ENCODE results near the gene SMCHD1.
"Not testable (repeated sequence)": the region's sequence is repeated elsewhere in the genome, so short reads cannot be mapped to it uniquely, and the experiment has no call there.

SMCHD1 gene

DNA sequence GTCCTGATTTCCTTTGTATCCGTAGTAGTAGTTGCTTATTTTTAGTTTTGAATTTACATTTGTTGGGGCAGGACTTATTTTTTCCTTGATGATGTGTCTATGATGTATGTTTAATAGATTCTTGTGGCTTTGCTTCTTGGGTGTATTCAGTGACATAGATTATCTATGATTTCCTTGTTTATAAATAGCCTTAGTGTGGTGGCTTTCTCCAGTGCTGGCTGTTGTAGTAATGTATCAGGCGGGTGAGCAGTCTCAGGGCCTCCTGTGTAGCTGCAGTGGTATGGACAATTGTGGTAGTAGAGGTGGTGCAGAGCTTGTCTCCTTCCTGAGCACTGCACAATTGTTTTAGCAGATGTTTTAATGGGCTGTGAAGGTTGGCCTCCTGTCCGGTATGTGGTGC, 60.5 kb downstream of the SMCHD1 start:
- in situ Hi-C loops (cut with MboI; ENCODE audit: low sequenced_read_pairs) = no loop called here

- in situ Hi-C loops (cut with MboI; ENCODE audit: low sequenced_read_pairs) = no loop called here
Observed at GRCh38 chr18:2716394-2717326, 61.1 kb downstream of the SMCHD1 start.

- in situ Hi-C loops (cut with MboI; ENCODE audit: low sequenced_read_pairs) = no loop called here
Observed at GRCh38 chr18:2717407-2717806, 61.9 kb downstream of the SMCHD1 start.

- in situ Hi-C loops (cut with MboI; ENCODE audit: low sequenced_read_pairs) = no loop called here
Observed at GRCh38 chr18:2719040-2719439, 63.5 kb downstream of the SMCHD1 start.

GRCh38 chr18:2723207-2723606, 67.7 kb downstream of the SMCHD1 start:
- in situ Hi-C loops (cut with MboI; ENCODE audit: low sequenced_read_pairs) = no loop called here

DNA sequence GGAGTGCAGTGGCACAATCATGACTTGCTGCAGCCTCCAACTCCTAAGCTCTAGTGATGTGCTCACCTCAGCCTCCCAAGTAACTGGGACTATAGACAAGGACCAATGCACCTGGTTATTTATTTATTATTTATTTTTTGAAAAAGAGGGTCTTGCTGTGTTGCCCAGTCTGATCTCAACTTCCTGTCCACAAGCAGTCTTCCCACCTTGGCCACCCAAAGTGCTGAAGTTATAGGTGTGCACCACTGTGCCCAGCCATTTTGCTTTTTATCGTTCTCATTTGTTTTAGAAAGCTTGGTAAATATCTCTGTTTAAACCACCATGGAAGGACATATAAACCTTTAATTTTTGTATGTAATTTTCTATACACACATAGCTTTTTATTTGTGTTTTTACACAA, 74.2 kb downstream of the SMCHD1 start:
- in situ Hi-C loops (cut with MboI; ENCODE audit: low sequenced_read_pairs) = no loop called here

GRCh38 chr18:2736823-2737222, 81.3 kb downstream of the SMCHD1 start:
- in situ Hi-C loops (cut with MboI; ENCODE audit: low sequenced_read_pairs) = no loop called here

DNA sequence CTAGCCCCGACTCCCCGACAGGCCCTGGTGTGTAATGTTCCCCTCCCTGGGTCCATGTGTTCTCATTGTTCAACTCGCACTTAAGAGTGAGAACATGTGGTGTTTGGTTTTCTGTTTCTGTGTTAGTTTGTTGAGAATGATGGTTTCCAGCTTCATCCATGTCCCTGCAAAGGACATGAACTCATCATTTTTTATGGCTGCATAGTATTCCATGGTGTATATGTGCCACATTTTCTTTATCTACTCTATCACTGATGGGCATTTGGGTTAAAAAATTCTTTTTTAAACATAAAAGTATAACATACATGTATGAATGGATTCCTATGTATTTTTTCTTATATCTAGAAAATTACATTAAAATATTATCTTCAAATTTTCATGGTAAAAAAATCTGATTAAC, 84.6 kb downstream of the SMCHD1 start:
- in situ Hi-C loops (cut with MboI; ENCODE audit: low sequenced_read_pairs) = not testable (repeated sequence)

- in situ Hi-C loops (cut with MboI; ENCODE audit: low sequenced_read_pairs) = no loop called here
Observed at GRCh38 chr18:2746274-2746673, 90.7 kb downstream of the SMCHD1 start.

- in situ Hi-C loops (cut with MboI; ENCODE audit: low sequenced_read_pairs) = no loop called here
Observed at GRCh38 chr18:2758309-2758708, 102.8 kb downstream of the SMCHD1 start.

- in situ Hi-C loops (cut with MboI; ENCODE audit: low sequenced_read_pairs) = no loop called here
Observed at GRCh38 chr18:2774669-2775068, 119.1 kb downstream of the SMCHD1 start.

GRCh38 chr18:2776601-2777000, 121.1 kb downstream of the SMCHD1 start:
- in situ Hi-C loops (cut with MboI; ENCODE audit: low sequenced_read_pairs) = no loop called here

DNA sequence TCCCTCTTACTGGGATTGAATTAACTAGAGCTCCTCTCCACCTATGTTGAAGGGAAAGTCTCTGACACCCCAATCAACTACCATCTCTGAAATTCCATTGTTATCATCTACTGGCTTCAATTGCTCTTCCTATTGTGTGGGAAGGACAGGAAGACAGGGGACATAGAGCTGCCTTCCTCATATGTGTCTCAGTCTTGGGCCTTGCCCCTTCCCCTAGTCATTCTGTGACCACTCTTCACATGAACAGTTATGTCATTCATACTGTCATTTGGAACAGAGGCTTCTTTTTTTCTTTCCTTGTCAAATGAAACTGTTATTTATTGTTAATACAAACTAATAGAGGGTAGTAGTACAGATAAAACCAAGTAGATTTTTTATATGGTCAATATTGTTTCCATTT, 121.7 kb downstream of the SMCHD1 start:
- in situ Hi-C loops (cut with MboI; ENCODE audit: low sequenced_read_pairs) = no loop called here

DNA sequence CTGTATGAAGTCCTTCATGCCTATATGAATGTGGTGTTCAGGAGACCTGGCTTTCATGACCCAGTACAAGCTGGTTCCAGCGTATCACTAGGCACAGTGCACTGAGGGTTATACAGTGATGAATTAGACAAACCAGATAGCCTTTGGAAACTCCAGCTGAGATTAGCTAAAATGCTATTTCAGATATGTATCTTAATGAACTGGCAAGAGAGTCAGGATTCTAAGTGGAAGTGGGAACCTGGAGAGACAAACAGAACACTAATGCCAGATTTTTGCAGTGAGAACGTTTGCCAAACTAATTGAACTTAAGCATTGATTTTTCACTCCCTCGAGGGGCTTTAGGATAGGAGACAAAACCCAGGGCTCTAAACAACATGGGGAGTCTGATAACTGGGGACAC, 125.2 kb downstream of the SMCHD1 start:
- in situ Hi-C loops (cut with MboI; ENCODE audit: low sequenced_read_pairs) = no loop called here

DNA sequence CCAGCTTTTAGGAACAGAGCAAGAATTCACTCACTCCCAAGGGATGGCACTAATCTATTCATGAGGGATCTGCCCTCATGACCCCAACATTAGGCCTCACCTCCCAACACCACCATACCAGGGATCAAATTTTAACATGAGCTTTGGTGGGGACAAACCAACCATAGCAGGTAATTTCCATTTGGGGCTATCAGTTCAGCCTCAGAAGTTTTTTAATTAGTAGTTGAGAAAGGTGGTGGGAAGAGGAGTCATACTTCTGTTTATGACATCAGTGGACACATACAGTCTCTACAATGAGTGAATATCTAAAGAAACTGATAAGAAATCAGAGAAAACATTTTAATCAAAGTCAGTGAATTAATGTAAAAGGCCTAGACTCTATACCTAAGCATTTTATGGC, 131.7 kb downstream of the SMCHD1 start:
- in situ Hi-C loops (cut with MboI; ENCODE audit: low sequenced_read_pairs) = no loop called here

GRCh38 chr18:2792395-2792794, 136.9 kb downstream of the SMCHD1 start:
- in situ Hi-C loops (cut with MboI; ENCODE audit: low sequenced_read_pairs) = no loop called here

GRCh38 chr18:2794159-2794558, 138.6 kb downstream of the SMCHD1 start:
- in situ Hi-C loops (cut with MboI; ENCODE audit: low sequenced_read_pairs) = no loop called here

GRCh38 chr18:2797951-2798350, 142.4 kb downstream of the SMCHD1 start:
- in situ Hi-C loops (cut with MboI; ENCODE audit: low sequenced_read_pairs) = no loop called here

DNA sequence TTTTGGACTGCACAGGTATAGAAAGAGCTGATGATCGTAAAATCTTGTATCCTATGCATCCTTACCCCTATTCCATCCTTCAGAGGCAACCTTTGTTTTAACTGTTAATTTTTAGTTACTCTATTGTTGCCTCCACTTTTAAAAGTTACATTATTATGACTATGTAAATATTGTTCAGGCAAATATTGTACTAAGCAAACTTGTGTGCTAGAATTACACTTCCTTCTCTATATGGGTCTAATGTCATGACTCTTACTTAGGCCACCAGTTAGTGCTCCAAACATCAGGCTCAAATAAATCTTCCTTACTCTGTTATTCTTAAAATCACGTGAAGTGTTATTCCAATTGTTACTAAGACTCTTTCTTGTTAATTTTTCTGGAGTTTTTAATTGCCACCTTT, 143.8 kb downstream of the SMCHD1 start:
- in situ Hi-C loops (cut with MboI; ENCODE audit: low sequenced_read_pairs) = no loop called here

GRCh38 chr18:2805970-2806943, 150.7 kb downstream of the SMCHD1 start:
- in situ Hi-C loops (cut with MboI; ENCODE audit: low sequenced_read_pairs) = no loop called here

DNA sequence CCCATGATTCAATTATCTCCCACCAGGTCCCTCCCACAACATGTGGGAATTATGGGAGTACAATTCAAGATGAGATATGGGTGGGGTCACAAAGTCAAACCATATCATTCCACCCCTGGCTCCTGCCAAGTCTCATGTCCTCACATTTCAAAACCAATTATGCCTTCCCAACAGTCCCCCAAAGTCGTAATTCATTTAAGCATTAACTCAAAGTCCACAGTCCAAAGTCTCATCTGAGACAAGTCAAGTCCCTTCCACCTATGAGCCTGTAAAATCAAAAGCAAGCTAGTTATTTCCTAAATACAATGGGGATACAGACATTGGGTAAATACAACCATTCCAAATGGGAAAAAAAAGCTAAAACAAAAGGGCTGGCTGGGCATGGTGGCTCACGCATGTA, 153.1 kb downstream of the SMCHD1 start:
- in situ Hi-C loops (cut with MboI; ENCODE audit: low sequenced_read_pairs) = not testable (repeated sequence)

Measured in HL-60/S4 treated with phorbol 12-myristate 13-acetate at 8.2 ng/mL for 4 days and 3 days (cell line).